Cortex of kidney (tissue), 1 donor: Measurements from ENCODE around the gene CNGA3.
"Not testable (repeated sequence)": the region's sequence is repeated elsewhere in the genome, so short reads cannot be mapped to it uniquely, and the experiment has no call there.

ENCODE experiments used
- DNase-seq: peaks from one replicate; lab custom pipeline; 2025; lab: John Stamatoyannopoulos, UW

CNGA3 gene

DNA sequence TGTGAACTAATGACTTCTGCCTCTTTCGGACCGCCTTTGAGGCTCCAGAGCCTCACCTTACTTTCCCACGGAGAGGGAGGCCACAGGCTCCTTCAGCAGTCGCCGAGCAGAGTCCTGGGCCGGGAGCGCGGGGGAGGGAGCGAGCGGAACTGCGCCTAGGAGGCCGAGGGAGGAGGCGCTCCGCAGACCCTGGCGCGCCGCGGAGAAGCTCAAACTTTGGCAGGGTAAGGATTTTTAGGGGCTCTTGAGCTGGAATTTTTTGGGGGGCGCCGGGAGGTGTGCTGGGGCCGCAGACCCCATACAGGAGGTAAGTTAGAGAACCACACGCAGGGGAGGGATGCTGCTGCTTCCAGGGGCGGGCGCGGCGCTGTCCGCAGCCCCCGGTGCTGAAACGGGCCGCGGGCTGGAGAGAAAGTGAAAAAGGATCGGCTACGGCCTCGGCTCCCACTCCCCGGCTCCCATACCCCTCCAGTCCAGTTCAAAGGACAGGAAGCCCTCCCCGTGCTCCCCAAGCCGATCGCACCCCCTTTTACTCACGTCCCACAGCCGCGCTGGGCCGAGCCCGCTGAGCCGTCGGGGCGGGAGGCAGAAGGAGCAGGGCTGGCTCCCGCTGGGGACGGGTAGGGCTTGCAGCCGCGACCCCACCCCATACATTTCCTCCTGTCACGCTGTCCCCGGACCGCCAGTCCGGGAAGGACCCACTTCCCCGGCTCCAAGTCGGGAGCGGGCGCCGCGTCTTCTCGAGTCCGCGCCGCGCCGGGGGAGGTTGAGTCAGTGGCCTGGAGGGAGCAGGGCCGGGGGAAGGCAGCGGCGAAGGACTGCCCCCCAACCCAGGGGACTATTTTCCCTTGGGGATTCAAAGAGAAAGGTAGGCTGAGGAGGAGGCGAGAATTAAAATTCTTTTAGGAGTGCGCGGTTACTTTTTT lies at the start of gene CNGA3:
TSS of gene CNGA3 (plus strand) at position 146 of the 926 bp plus-strand sequence. CDS start 23,520 bp downstream, outside the sequence.
- DNase-seq: no peak

DNA sequence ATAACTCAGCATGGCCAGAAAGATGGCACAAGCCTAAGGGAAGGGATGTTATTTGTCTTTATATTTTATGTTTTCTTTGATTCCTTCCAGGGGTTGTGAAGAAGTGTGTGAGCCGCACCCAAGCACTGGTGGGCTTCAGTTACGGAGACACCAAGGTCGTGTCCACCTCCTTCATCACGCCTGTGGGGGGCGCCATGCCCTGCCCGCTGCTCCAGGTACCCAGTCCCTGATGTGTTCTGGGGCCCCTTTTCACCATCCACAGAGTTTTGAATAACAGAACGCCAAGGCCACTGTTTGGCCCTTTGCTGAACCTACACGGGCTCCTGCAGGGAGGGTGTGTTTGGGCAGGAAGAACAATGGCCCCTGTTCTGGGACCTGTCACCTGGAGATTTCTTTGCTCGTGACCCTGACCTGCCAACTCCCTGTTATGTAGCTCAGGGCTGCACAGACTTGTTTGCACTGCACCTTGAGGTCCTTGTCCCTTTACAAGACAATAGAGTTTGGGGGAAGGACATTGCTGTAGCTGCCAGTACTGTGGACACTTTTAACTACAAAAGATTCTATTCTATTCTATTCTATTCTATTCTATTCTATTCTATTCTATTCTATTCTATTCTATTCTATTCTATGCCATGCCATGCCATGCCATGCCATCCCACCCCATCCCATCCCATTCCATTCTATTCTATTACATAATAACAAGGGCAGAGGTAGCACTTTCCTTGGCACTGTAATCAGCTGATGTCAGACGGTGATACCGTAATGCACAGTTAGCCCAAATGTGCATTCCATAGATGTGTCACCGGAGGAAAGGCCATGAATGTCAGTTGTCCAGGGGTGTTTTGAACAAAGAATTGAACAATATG lies 48.2 kb upstream of the CNGA3 start:
- no peak for DNase-seq

DNA sequence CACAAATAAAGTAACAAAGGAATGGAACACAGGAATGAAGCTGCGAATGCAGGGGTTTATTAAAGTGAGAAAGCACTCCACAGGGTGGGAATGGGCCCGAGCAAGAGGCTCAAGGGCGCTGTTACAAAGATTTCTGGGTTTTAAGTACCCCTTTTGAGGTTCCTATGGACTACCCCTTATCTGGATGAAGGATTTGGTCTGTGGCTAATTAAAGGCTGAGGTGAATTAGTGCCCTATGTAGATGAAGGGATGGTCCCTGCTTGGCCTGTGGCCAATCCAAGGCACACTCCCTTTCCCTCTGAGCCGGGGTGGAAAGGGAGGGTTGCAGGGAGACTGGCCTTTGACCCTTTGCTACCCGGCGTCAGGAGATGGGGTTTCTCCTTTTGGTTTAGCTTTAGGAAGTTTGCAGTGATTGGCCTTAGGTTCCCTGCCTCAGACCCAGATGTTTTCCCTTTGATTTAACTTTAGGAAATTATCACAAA lies 47.5 kb upstream of the CNGA3 start:
- DNase-seq: no peak

DNA sequence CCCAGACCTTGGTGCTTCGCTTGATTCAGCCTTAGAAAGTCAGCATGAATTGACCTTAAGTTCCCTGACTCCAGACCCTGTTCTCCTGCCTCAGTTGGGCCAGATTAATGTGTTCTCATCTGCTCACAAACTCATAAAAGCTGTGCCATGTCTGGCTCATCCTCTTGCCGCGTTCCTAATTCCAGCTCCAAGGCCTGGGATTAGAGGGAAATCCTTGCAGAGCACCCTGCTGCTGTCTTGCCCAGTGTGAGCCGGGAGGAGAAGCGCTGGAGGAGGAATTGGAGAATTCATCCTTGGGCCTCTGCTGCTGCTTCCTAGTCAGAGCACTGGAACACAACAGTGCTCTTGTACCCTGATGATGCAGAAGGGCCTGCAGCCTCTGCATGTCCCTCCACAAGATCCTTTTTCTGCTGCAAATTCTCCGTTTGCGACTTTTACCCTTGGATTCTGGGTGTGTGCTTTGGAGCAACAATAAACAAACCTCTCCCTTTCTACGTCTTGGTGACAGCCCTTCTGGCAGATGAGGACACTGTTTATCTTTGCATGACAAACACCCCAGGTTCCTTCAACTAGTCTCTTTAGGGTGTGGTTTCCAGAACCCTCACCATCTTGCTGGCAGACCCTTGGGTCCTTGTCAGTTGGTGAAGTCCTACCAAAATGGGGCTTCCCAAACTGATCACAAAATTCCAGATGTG lies 46.9 kb upstream of the CNGA3 start:
- DNase-seq: no peak

DNA sequence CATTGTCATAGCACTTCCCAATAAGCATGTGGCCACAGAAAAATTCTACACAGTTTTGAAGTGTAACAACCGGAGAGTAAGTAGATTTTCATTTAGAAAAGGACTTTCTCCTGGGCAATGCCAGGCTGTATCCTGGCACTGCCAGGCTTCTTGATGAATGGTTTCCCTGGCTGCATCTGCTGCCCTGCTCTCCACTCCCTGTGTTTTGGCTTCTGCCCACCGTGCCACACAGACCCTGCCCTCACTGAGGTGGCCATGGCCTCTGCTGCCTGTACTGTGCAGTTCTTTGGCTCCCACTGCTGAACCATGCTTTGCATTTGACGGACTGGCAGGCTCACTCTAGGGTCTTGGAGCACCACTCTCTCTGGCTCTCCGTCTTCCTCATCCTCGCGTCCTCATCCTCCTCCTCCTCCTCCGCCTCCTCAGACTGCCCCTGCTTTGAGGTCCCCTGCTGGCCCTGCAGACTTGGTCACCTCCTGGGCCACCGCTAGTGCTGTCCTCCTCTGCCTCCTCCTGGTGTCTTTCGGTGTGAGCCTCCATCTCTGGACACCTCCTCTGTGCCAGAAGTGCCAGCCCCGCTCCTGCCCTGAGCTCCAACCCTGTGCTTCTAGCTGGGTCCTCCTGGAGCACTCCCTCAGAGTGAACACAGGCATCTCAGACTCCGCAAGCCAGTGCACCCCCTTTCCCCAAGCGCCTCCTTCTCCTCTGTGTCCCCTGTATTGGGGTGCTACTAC lies 45.9 kb upstream of the CNGA3 start:
- no peak for DNase-seq

DNA sequence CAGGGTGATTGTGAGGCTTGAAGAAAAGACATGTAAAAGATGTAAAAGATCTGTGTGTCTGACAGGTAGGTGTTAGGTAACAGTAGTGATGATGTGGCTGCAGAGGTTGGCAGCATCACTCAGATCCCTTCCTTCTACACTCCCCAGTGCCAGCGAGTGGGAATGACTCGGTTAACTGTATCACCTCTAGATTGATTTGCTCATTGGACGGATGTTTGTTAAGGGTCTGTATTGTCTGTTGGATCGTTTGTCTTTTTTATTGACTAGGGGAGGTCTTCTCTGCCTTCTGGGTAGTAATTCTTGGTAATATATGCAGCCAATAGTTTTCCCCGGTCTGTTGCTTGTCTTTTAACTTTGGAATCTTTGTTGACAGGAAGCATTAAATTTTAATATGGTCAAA lies 44.8 kb upstream of the CNGA3 start:
- no peak for DNase-seq

DNA sequence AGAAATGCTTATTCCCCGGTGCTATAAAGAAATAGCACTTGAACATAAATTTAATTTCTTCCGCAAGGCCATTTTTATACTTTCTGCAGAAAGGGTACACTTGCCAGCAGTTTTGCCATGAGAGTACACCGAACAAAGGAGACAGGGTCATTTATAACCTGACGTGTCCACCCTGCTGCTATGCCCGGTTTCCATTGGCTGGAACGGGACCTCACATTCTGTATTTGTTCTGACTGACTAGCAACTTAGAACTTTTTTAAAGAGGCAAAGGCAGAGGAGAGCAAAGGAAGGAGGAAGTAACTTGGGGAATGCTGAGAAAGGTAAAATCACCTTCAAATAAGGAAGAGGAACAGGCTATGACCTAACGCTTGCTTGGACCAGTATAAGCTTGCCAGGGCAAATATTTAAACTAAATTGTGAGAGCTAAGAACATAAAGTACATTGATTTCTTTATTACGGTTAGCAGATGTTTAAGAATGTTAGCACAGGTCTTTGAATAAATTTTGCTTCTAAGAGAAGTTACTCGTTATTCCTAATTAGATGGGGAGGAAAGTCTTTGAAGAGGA lies 39.0 kb upstream of the CNGA3 start:
- DNase-seq: not testable (repeated sequence)

DNA sequence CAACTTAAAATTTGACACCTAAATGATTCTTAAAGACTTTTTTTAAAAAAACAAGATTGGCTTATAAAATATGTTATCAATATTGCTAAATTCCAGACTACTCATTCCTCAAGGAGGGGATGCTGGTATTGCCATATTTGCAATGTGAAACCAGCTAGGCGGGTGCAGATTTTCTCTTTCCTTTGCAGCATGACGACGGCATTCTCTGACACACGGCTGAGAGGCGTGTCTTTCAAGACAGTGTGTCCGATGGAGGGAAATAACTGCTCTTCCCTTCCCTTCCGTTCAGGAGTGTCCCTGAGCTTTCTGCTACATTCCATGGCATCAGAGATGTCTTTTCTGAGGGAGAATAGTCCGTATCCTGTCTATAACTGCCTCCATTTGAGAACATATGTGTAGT lies 38.2 kb upstream of the CNGA3 start:
- no peak for DNase-seq

DNA sequence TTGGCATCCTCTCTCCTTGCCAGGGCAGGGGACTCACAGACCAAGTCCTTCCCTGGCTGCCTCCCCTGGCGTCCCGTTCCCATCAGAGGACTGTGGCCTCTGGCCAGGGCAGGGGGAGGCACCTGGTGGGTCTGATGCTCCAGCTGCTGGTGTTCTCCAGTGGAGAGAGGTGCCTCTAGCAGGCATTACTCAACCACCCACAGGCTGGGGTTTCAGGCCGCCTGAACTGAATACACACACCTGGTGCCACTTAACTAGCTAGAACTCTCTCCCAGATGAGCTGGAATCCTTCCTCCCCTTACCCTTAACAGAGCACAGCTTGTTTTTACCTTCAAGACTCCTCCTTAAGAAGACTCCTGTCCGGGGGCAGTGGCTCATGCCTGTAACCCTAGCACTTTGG lies 37.7 kb upstream of the CNGA3 start:
- no peak for DNase-seq

DNA sequence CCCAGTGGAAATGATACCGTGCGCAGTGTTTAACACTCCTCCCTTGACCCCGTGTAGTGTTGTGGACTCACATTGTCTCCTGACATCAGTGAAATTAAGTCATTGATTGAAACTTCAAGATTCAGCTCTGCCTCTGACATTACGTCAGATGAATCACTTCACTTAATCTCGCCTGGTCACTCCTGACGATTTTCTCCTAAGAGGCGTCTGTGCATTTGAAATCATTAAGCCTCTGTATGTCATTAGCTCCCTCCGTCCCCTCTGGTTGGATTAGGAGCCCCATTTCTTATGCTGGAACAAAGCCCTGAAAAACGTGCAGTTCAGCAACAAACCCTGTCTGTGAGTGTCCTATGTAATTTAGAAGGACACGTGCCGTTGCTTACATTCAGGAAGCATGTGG lies 36.7 kb upstream of the CNGA3 start:
- no peak for DNase-seq

DNA sequence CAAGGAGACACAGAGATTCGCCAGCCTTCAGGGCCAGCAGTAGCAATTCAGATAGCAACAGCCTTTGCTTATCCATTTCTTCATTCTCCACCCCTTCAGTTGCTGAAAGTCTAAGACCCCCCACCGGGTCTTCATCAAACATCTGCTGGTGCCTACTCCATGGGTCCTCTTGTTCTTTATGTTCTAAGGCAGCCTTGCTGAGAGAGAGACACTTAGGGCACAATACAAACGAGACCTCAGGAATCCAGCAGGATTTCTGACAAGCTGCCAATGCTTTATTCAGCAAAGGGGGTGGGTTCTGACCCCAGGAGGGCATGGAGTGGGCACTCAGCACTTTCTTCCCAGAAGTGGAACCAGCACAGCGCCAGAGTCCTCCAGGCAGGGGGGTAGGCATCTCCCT lies 36.2 kb upstream of the CNGA3 start:
- DNase-seq: no peak

DNA sequence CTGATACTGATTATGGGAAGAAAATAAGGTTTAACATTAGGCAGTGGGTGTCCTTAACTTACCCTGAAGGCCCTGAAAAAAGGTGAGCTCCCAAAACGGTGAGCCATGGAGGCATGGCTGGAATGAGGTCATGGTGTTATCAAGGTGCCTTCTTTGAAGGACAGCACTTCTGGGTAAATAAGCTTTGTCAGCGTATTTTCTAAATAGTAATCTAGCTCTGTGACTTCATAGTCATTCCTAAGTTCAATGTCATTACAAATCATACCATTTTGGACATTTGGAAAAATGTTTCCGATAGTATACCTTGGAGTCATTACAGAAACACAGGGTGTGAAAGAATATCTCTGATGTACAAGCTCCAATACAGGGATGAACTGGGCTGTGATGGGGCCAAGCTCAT lies 35.2 kb upstream of the CNGA3 start:
- DNase-seq: no peak

DNA sequence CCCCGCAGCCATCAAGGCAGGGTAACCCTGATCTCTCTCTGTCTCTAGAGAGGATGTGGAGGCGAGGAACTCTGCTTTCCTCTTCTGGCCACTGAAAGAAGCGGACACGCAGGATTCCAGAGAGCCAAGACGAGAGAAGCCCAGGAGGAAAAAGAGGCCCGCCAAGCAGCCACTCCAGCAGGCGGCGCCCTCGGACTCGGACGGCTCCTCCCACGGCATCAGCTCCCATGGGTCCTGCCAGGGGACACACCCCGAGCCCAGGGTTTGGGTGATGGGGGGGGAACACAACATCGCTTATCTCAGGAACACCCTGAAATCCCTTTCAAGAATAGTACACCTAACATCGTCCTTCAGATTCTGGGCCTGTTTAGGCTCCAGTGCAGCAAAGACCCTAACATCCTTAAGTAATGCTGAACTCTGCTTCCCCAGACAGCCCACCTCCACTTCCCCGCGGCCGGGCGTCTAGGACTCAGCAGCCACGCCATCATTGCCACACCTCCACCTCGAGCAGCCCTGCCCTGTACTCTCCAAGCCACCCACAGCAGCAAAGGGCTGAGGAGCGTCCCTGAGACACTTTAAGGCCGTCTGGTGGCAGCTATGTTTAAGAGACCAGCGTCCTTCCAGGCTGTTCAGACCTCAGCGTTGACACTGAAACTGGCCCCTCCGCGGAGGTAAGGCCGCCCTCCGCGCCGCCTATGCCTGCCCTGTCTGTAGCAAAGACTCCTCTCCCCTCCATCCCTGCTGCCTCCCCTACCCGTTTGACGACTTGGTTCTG lies 34.3 kb upstream of the CNGA3 start:
- DNase-seq: no peak

DNA sequence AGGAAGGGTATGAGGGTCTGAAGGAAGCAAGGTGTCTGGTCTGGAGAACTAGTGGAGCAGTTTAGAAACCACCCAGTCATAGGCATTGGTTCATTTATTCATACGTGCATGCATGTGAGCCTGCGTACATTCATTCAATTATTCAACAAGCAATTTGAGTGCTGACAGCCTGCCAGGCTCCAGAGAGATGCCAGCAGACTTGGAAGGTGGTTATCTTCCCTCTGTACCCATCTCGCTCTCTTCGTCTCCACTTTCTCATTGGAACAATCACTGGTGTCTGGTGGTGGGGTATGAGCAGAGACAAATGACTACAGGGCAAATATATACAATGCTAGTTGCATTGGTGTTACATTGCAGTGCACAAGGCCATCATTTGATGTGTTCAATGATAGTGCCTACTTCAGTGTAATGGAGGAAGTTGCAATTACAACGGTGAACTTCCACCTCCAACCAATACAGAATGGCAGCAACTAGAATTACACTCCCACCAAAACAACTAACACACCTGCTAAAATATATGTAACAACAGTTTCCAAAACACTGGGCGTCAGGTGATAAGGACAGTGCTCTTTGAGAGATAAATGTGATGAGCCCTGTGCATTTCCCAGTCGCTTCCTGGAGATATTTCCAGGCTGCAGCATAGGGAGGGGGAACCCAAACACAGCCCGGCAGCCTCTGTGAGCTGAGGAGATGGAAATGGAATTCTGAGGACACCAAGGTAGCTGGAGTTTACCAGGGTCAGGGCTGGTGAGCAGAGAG lies 32.6 kb upstream of the CNGA3 start:
- no peak for DNase-seq

DNA sequence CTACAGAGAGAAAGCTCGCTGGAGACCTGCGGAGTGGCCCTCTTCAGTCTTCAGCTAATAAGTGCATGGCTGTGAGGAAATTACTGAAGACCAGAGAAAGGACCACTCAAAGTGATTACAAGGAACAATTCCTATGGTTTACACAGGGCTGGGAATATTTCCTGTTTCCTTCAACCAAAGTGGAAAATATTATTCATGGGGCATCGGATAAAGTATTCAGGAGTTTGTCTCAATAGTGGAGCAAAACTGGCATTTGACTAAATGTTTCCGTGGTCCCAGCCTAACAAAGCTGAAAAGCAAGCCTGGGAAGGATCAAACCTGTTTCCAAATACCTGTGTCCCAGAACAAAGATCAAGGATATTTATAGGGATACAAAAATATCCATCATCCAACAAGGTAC lies 32.0 kb upstream of the CNGA3 start:
- no peak for DNase-seq

DNA sequence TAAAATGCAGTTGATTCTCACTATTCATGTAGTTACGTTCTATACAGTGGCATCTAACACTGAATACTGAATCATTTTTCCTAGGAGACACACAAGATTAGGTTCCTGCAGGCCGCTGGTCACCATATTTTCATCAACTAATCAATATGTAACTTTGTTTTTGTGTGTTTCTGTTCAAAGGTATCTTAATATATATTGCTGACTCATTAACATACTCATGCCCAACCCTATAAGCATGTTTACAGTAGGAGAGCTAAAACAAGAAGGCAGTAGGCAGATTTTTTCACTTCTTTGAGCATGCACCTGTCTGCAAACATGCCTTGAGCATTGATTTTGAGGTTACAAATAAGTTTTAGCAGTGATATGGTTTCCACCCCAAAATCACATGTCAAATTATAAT lies 30.3 kb upstream of the CNGA3 start:
- no peak for DNase-seq

DNA sequence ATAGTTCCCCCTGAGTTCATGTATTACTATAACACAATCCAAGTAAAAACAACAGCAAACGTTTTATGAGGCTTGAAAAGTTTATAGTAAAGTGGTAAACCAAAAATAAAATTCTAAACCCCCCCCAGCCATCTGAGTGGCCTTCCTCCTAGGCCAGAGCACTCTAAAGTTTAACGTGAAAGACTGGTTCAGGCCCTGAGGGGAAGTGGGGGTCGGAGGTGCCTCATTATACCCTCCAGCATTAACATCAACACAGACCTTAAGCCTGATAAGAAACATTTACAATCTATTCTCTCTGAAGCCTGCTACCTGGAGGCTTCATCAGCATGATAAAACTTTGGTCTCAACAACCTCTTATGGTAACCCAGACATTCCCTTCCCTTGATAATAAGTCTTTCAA lies 29.0 kb upstream of the CNGA3 start:
- no peak for DNase-seq

DNA sequence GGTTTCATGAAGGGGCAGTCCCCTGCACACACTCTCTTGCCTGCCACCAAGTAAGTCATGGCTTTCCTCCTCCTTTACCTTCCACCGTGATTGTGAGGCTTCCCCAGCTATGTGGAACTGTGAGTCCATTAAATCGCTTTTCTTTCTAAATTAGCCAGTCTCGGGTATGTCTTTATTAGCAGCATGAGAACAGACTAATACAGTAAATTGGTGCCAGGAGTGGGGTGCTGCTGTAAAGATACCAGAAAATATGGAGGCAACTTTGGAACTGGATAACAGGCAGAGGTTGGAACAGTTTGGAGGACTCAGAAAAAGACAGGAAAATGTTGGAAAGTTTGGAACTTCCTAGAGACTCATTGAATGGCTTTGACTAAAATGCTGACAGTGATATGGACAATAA lies 26.1 kb upstream of the CNGA3 start:
- not testable (repeated sequence) for DNase-seq

DNA sequence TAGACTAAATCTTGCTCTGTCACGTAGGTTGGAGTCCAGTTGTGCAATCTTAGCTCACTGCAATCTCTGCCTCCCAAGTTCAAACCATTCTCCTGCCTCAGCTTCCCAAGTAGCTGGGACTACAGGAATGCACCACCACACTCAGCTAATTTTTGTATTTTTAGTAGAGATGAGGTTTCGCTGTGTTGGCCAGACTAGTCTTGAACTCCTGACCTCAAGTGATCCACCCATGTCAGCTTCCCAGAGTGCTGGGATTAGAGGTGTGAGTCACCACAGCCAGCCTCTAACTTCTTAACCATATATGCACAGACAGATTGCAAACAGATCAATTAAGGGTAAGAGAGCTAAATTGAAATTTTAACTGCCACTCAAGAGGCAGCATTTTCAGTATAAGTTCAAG lies 22.1 kb upstream of the CNGA3 start:
- no peak for DNase-seq

DNA sequence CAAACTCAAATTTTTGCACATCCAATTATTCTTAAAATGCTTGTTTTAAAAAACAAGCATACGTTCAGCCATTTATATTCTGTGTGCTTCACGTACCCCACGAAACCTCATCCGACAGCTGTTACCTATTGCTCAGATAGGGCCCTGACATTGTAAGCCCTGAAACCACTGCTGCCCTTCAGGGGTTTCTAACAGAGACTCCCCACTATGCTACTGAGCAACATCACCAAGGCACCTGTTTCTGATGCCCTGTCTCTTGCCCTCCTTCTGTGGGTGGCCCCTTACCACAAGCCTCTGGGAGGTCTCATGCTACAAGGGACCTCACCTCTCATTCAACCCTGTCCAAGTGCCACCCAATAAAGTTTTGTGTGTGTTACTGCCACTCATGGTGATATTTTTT lies 18.5 kb upstream of the CNGA3 start:
- DNase-seq: no peak
